ENCODE results near the gene CCR4. TPM values are rescaled to one million over a fixed set of nuclear protein-coding genes. Genes with fewer than 3 reads are reported as not detected.

The CCR4 gene
- total RNA-seq, 1 experiment from 2014 or later = 0.10 TPM

- intact Hi-C loops (cut with micrococcal nuclease; ENCODE audit: unreplicated experiment) (no loop called here), in situ Hi-C loops (cut with HindIII; ENCODE audit: low pct_unique_long_range_greater_than_20kb, low sequenced_read_pairs) (no loop called here)
- BruUV-seq (replicated peaks) = no TSS peak
- TF ChIP-seq REST (IDR thresholded peaks at IDR 0.05; ENCODE audit: insufficient read depth in 1 of 2, low read depth in 2 of 2, low read length in 1 of 2) (no peak), SIN3A (IDR thresholded peaks at IDR 0.05; ENCODE audit: borderline replicate concordance, insufficient read depth, low read depth, low read length) (no peak), TCF7L2 (IDR thresholded peaks at IDR 0.05; ENCODE audit: low read depth, low read length) (no peak)
- ChIA-PET POLR2A (no interaction called here), CTCF (no interaction called here)
- no peak for DNase-seq (ENCODE audit: low read depth, low spot score)
- H3K27ac ChIP-seq (ENCODE audit: low read length) = no peak overlapping the region
- no peak for ATAC-seq
- H3K9me3 ChIP-seq (ENCODE audit: control insufficient read depth, insufficient read depth, low read depth, low read length) = no peaks in the 10 kb centered on the region
- H3K27me3 ChIP-seq (ENCODE audit: control insufficient read depth, insufficient read depth, low read length) = no peaks in the 10 kb centered on the region
- no peaks in the 10 kb centered on the region for H3K36me3 ChIP-seq (ENCODE audit: control insufficient read depth, insufficient read depth, low read length)
- no peak overlapping the region for H3K4me3 ChIP-seq (ENCODE audit: low read depth in 2 of 2, low read length in 2 of 2)
- no peaks in the 10 kb centered on the region for H3K4me1 ChIP-seq (ENCODE audit: control insufficient read depth, insufficient read depth, low read length)
Observed at GRCh38 chr3:32994045-32994444, 42.6 kb downstream of the CCR4 start.

GRCh38 chr3:32995098-32995497, 43.7 kb downstream of the CCR4 start:
- CTCF ChIA-PET = no interaction called here
- no peak overlapping the region for H3K4me3 ChIP-seq (ENCODE audit: low read depth in 2 of 2, low read length in 2 of 2)
- in situ Hi-C loops (cut with HindIII; ENCODE audit: low pct_unique_long_range_greater_than_20kb, low sequenced_read_pairs) = no loop called here

More at GRCh38 chr3:32995098-32995497, 43.7 kb downstream of the CCR4 start:
- POLR2A ChIA-PET = no interaction called here
- Histone ChIP-seq H3K27me3 (ENCODE audit: control insufficient read depth, insufficient read depth, low read length) (no peaks in the 10 kb centered on the region), H3K27ac (ENCODE audit: low read length) (no peak overlapping the region), H3K4me1 (ENCODE audit: control insufficient read depth, insufficient read depth, low read length) (no peaks in the 10 kb centered on the region), H3K9me3 (ENCODE audit: control insufficient read depth, insufficient read depth, low read depth, low read length) (no peaks in the 10 kb centered on the region), H3K36me3 (ENCODE audit: control insufficient read depth, insufficient read depth, low read length) (no peaks in the 10 kb centered on the region)
- ATAC-seq = no peak
- TF ChIP-seq TCF7L2 (IDR thresholded peaks at IDR 0.05; ENCODE audit: low read depth, low read length) = no peak
- TF ChIP-seq CTCF (IDR thresholded peaks at IDR 0.05) = no peak
- no peak for TF ChIP-seq REST (IDR thresholded peaks at IDR 0.05; ENCODE audit: insufficient read depth in 1 of 2, low read depth in 2 of 2, low read length in 1 of 2)
- intact Hi-C loops (cut with micrococcal nuclease; ENCODE audit: unreplicated experiment) = no loop called here
- DNase-seq (ENCODE audit: low read depth, low spot score) = no peak
- BruUV-seq (replicated peaks) = no TSS peak
